Measurements from ENCODE around the gene EOLA2. TPM values are rescaled to one million over a fixed set of nuclear protein-coding genes. Genes with fewer than 3 reads are reported as not detected.

Gene EOLA2
- total and polyA plus RNA-seq, 10 of the 15 experiments (the other 5 are each of a cell fraction or from before 2014, with no cell fraction given): 23.9 to 55.8 (median 41.4) TPM

DNA sequence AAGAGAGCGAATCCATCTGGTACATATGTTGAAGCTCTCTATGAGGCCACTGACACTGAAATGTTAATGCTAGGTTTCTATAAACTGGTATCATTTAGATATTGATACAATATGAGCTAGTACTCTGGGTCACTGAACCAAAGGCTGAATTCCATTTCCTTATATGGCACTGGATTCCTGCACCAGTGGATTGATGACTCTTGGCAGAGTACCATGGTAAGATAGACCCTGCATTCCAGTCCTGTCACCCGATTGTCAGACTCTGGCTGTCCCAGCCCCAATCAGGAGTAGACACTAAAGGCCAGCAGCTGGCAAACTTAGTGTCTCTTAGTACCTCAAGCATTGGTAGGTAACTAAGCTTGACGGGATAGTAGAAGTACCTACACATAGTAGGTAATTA is 44.0 kb upstream of the EOLA2 start (continued):
- TF ChIP-seq, protein P1, sequence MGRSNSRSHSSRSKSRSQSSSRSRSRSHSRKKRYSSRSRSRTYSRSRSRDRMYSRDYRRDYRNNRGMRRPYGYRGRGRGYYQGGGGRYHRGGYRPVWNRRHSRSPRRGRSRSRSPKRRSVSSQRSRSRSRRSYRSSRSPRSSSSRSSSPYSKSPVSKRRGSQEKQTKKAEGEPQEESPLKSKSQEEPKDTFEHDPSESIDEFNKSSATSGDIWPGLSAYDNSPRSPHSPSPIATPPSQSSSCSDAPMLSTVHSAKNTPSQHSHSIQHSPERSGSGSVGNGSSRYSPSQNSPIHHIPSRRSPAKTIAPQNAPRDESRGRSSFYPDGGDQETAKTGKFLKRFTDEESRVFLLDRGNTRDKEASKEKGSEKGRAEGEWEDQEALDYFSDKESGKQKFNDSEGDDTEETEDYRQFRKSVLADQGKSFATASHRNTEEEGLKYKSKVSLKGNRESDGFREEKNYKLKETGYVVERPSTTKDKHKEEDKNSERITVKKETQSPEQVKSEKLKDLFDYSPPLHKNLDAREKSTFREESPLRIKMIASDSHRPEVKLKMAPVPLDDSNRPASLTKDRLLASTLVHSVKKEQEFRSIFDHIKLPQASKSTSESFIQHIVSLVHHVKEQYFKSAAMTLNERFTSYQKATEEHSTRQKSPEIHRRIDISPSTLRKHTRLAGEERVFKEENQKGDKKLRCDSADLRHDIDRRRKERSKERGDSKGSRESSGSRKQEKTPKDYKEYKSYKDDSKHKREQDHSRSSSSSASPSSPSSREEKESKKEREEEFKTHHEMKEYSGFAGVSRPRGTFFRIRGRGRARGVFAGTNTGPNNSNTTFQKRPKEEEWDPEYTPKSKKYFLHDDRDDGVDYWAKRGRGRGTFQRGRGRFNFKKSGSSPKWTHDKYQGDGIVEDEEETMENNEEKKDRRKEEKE (IDR thresholded peaks at IDR 0.05): no peak

DNA sequence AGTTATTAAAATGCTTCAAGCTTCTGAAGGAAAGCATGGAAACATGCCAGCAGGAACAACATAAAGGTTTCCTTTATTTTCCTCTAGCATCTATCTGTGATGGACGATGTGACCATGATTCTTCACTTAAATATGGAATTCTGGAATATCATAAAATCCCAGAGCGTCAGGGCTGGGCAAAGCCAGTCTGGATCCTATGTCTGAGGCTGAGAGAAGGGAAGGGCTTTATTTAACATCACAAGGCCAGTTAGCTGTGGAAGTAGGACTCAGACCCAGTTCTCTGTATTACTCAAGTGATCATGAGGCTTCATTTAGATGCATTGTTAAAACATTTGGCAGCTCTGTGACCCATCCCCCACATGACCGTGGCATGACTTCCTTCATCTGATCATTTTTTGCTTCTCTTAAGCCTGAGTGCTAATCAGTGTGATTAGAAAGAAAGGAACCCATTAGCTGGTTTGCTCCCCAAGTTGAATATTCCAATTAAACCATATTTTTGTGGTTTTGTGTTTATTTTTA is 40.9 kb upstream of the EOLA2 start:
- TF ChIP-seq ZNF622 (IDR thresholded peaks at IDR 0.05) (no peak), BRCA1 (IDR thresholded peaks at IDR 0.05; ENCODE audit: low read depth, low read length) (no peak), PAX8 (IDR thresholded peaks at IDR 0.05) (no peak), HDAC6 (IDR thresholded peaks at IDR 0.05; ENCODE audit: unreplicated experiment) (no peak), TARDBP (IDR thresholded peaks at IDR 0.05; ENCODE audit: borderline replicate concordance) (no peak)
- TF ChIP-seq, protein P2, sequence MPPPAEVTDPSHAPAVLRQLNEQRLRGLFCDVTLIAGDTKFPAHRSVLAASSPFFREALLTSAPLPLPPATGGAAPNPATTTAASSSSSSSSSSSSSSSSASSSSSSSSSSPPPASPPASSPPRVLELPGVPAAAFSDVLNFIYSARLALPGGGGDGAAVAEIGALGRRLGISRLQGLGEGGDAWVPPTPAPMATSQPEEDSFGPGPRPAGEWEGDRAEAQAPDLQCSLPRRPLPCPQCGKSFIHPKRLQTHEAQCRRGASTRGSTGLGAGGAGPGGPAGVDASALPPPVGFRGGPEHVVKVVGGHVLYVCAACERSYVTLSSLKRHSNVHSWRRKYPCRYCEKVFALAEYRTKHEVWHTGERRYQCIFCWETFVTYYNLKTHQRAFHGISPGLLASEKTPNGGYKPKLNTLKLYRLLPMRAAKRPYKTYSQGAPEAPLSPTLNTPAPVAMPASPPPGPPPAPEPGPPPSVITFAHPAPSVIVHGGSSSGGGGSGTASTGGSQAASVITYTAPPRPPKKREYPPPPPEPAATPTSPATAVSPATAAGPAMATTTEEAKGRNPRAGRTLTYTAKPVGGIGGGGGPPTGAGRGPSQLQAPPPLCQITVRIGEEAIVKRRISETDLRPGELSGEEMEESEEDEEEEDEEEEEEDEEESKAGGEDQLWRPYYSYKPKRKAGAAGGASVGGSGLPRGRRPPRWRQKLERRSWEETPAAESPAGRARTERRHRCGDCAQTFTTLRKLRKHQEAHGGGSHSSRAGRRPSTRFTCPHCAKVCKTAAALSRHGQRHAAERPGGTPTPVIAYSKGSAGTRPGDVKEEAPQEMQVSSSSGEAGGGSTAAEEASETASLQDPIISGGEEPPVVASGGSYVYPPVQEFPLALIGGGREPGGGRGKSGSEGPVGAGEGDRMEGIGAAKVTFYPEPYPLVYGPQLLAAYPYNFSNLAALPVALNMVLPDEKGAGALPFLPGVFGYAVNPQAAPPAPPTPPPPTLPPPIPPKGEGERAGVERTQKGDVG (CRISPR knock-in tag; IDR thresholded peaks at IDR 0.05): no peak
- in situ Hi-C loops (cut with MboI): no loop called here
- ATAC-seq (no peak), FAIRE-seq (no peak), DNase-seq (ENCODE audit: low read depth, low spot score) (no peak)
- Histone ChIP-seq H3K79me2 (ENCODE audit: control insufficient read depth, insufficient read depth, low read length) (no peaks in the 10 kb centered on the region), H3K4me1 (ENCODE audit: control insufficient read depth, insufficient read depth, low read length) (no peaks in the 10 kb centered on the region), H3K36me3 (ENCODE audit: control insufficient read depth in 2 of 2, insufficient read depth in 2 of 2, low read length in 1 of 2) (no peaks in the 10 kb centered on the region), H3K27me3 (replicated peaks in 1 of 2; ENCODE audit: control insufficient read depth in 2 of 2, insufficient read depth in 2 of 2, low read length in 1 of 2) (no peaks in the 10 kb centered on the region), H3K9ac (ENCODE audit: control insufficient read depth, insufficient read depth, low read length) (no peak overlapping the region), H2AFZ (ENCODE audit: control insufficient read depth, low read depth, low read length) (no peak overlapping the region), H3K4me3 (no peak overlapping the region), H4K20me1 (ENCODE audit: control insufficient read depth, insufficient read depth) (no peaks in the 10 kb centered on the region), H3K4me2 (ENCODE audit: control insufficient read depth, insufficient read depth) (no peak overlapping the region), H3K9me3 (replicated peaks; ENCODE audit: control insufficient read depth, insufficient read depth, low read length) (no peaks in the 10 kb centered on the region), H3K27ac (ENCODE audit: control insufficient read depth, insufficient read depth) (no peak overlapping the region)
- intact Hi-C loops (cut with micrococcal nuclease; ENCODE audit: unreplicated experiment): no loop called here
- 29% methylated on average over 3 of the region's 3 CpGs for WGBS (ENCODE audit: insufficient coverage, insufficient replicate concordance, low lambda C conversion rate, missing lambda C conversion rate)
- ChIA-PET POLR2A (no interaction called here), RAD21 (ENCODE audit: unreplicated experiment) (no interaction called here), CTCF (interaction anchor here (0.9 kb wide), 1 partner anchor 29 kb away, joined by 3 read pairs; no protein-coding TSS in a partner anchor), SMC1A (ENCODE audit: uncharacterized antibody, unreplicated experiment) (interaction anchor here (0.6 kb wide), 1 partner anchor 9 kb away, joined by 3 read pairs; no protein-coding TSS in a partner anchor)
- BruUV-seq (replicated peaks): no TSS peak

Measured in GM12878 (cell line).